Epithelial cell of esophagus (primary cell): ENCODE results near the gene PITHD1.

ENCODE experiments used
- DNase-seq: peaks from one replicate; pipeline ENCODE4 v3.0.0; 2010; ENCODE audit warnings: low read depth
- H3K4me3 ChIP-seq: 2 replicates; pipeline ENCODE4 v1.5.1; 2011; ENCODE audit warnings: mild to moderate bottlenecking, low read length, control low read depth
- CTCF ChIP-seq: IDR thresholded peaks from 2 replicates; pipeline ENCODE4 v1.5.1; 2011; ENCODE audit warnings: low read depth, mild to moderate bottlenecking, low read length, control low read depth, inconsistent platforms; ENCODE audit not compliant: insufficient read depth; ENCODE audit errors: missing control alignments

Gene PITHD1

DNA sequence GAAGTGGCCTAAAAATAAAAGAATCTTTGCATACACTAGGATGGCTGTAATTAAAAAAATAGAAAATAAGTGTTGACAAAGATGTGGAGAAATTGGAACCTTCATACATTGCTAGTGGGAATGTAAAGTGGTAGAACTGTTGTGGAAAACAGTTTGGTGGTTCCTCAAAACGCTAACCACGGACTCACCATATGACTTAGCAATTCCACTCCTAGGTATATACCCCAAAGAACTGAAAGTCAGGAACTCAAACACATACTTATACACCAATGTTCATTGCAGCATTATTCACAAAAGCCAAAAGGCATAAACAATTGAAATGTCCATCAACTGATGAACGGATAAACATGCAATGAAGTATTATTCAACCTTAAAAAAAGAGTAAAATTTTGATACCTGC lies 57.8 kb downstream of the PITHD1 start:
- no peak for DNase-seq
- no peak for TF ChIP-seq CTCF
- H3K4me3 ChIP-seq = no peak overlapping the region
